ENCODE data around the gene KATNAL1.
"Not testable (repeated sequence)": the region's sequence is repeated elsewhere in the genome, so short reads cannot be mapped to it uniquely, and the experiment has no call there.

The KATNAL1 gene

DNA sequence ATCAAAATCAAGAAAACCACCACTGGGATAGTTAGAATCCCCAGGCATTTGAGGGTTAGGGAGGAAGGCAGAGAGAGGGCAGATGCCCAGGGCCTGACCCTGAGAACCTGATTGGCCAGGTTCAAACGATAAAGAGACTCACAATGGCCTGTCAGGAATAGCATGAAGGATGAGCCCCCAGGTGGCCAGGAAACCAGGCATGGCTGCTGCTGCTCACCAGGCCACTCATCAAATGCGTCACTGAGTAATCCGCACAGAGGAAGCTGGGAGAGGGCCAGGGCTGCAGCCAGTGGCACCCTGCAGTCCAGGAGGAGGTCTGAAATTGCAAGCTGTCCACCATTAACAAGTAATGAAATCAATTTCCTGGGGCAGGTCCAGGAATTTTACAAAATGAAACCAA, 111.3 kb downstream of the KATNAL1 start:
- peak; percentile 37 for DNase-seq

DNA sequence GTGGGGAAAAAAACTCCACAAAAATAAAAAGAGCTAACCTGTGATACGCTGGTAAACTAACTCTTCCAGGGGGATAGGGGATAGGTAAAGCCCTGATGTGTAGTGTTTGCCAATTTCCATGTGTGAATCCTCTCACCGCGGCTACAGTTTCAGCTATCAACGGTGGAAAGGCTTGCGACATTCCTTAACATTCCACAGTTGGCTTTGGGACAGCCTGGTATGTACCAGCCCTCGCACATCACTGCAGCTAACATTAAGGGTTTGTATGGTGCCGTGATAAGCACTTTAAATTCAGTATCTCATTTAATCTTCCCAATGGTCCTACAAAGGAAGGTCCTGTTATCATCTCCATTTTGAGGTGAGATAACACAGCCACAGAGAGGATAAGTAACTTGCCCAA, 112.4 kb downstream of the KATNAL1 start:
- DNase-seq: no peak

DNA sequence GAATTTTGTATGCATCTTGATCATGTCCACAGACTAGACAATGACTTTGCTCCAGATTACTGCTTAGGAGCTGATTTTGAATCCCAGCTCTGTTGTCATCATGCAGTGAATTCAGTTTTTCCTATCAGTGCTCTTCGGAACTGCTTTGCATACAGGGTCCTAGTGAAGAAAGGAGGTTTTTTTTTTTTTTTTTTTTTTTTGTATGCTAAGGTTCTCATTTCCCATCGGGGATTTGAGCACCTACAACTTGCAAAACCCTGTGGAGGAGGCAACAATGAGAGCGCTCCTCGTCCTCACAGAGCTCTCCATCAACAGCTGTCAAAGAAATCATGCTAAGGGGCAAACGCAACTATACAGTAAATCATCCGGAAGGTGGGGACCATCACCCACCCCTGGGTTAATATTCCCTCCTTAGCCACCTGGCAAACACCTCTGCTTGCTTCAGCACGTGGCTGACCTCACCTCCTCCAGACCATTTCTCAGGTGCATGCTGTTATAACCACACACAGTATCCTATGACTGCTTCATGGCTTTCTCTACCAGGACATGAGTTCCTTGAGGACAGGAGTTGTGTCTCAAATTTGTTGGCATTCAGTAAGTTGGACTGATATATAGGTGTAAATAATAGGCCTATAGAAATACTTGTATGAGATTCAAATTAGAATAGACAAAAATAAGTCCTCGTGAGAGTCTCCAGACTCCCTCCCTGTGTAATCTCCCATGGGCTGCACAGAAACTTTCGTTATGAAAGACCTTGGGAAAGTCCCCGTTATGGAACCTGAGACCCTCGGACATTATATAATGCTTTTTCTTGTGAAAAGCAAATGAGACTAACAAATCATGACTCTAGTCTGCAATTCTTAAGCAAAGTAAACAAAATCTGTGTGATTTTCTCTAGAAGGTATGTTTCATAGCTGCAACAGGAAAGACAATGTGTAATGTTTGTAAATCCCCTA, 113.8 kb downstream of the KATNAL1 start:
- DNase-seq: no peak

DNA sequence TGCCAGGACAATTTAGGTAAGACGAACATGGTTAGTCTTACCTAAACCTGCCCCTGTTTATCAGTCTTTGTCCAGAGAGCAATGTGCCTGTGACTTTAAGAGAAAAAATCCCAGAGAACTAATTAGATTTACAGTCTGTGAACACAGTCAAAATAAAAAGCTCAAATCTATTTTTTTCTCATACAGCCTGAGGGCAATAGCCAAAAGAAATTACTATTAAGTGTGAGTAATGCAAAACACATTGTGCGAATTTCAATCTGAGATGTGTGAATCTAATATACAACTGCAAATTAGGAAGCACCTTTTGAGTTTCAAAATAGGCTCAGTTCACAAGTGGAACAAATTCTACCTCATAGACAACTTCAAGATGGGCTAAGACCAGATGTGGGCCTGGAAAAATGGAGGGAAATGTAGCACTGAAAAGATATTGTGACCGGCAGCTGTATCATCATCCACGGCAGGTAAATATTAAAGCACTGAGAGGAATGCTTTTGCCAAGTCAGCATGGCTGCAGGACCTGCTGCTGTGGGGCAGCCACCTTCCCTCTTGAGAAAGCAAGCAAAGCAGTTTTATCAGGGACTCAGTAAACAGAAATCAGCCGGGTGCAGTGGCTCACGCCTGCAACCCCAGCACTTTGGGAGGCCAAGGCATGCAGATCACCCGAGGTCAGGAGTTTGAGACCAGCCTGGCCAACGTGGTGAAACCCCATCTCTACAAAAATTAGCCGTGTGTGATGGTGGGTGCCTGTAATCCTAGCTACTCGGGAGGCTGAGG, 114.8 kb downstream of the KATNAL1 start:
- peak; percentile 29 for DNase-seq

DNA sequence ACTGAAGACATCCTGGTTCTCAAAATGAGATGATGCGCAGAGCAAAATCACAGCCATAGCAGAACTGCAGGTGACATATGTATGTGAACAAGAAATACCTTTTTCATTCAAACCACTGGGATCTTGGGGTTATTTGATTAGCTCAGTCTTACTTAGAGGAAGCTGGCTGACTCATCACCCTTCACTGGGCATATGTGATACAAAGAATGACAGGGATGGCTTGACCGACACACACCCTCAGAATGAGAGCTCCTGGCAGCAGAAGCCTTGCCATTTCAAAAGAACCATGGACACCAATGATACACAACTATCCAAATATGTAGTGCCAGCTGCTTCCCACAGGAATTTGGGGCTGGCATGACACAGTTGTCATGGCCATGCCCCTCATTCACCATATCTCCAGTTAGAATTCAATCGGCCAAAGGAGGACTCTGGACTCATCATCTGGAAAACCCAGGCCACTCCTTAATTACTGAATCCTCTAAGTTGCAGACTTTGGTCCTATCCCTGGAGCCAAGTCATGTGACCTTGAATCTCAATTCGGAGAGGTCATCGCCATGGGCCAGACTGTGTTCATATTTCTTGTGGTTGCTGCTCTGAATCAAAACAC, 115.8 kb downstream of the KATNAL1 start:
- no peak for DNase-seq

DNA sequence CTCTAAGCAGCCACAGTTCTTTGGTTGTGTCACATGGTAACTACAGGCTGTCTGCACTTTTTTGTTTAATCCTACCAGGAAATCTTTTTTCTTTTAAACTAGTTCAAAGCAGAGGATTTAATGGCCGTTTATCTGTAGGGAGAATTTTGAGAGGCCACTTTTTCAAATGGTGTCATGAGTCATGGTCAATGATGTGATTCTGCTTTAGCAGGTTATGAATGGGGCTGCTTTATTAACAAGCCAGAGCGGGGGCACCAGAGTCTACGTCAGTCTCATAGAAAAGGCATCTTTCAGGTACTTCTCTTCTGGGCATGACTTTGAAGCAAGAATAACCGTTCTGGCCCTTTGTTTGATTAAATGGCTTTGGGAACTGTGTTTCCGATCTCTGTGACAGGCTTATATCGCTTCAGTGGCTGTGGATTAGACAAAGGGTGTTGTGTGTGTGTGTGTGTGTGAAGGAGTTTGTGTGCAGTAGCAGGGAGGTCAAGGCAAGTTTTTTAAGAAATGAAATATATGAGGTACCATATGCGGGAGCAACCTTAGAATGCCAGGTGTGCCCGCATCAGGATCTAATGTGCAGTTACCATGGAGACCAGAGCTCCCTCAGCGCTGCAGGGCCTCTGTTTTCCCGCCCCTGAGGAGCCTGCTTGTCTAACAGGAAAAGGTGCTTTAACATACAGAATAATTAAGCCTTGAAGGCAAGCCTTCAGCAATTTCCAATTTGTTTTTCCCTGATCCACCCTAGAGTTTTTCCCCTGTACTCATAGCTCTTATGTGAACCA, 120.5 kb downstream of the KATNAL1 start:
- DNase-seq: peak; percentile 73

DNA sequence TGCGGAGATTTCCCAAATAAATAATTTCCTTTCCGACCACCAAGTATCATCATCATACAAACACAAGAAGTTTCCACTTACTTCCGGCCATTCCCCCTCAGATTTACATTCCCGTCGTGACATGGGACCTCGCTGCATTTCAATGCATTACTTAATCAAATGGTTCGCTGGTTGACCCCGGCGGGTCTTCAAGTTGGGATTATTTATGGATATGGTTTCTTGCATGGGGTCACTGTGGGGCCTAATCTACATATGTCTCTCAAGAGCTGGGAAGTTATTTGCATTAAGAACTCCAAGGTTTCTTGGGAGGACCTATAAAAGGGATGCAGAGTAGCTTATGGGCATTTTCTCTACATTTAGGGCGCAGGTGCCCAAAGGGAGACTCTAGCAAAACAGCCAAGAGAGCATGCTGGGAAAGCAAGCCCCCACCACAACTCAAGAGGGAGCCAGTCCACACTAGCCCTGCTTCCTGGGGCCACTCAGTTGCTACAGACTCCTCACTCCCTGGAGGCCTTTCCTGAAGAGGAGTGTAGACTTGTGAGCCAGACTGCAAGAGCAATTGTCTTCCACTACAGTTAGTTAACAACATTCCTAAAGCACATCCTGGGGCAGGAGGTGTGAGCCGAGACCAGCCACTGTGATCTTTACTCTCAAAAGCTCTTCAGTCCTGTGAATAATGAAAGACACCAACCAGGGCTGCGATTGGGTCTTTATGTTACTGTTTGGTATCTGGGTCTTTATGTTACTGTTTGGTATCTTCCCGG, 125.3 kb downstream of the KATNAL1 start:
- no peak for DNase-seq

DNA sequence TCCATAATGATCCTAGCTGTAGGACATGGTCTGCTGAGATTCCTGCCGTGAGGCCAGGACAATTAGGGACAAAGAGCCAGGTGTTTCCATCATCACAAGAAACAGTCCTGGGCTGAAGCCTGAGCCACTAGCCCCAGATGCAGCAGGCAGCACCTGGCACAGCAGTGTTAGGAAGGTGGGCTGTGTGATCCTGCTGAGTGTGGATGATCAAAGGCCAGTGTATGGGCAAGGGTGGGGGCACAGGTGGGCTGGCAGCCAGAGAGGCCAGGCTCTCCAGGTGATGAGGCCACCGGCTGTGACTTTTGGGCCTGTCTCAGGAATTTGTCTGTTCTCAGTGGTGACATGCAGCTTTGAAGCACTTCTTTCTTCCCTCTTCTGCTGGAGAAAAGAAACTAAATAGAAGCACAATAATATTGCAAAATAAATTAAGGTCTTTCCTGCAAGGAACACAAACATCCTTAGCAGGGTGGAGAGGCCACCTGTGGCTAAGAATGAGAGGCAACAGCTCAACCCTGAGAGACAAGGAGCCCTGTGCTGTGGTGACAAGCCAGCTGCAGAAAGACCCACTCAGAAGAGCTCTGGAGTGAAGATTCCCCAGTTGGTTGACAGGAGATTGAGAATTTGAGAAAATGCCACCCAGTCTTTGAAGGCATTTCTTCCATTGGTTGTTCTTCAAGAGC, 127.6 kb downstream of the KATNAL1 start:
- DNase-seq: no peak

DNA sequence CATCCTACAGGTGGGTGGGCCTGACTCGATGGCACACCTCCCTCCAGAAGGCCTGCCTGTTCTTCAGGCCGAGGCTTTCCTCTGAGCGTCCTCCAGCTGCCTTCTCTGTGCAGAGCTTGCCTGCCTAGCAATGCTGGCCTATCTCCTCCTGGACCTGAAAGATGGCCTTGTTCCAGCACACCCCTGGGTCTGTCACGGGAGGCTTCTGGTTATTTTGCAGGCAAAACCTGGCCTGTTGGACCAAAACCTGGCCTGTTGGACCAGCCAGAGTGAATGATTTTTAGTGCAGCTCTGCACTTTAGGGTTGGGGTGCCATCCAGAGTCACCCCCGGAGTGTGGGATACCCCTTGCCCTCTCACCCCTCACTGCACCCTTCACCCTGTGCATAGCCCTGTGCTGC, 128.4 kb downstream of the KATNAL1 start:
- no peak for DNase-seq

DNA sequence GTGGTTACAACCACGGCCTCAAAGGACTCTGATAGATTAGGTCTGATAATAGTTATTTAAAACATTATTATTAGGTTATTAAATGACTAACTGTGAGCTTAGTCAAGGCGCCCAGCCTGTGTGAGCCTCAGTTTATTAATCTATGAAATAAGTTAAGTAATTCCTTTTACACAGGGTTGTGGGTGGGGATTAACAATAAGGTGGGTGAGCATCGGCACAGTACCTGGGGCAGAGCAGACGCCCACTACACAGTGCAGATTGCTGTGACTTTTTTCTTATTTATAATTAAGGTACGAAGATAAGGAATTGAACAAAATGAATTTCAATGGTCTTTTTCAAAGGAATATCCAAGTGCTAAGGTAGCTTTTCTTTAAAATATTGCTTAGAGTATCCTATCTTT, 132.2 kb downstream of the KATNAL1 start:
- DNase-seq: no peak

DNA sequence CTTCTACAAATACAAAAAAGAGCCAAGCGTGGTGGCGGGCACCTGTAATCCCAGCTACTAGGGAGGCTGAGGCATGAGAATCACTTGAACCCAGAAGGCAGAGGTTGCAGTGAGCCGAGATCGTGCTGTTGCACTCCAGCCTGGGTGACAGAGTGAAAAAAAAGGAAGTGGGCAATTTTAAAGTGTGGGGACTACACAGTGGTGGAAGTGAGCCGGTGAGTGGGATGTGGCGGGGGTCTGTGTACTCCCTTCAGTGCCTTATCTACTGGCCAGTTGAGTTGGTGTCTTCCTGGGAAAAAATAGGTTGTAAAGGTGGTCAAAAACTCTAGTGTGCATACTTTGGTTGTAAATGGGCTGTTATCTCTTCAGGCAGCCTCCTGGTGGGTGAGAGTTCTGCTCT, 133.1 kb downstream of the KATNAL1 start:
- DNase-seq: not testable (repeated sequence)

DNA sequence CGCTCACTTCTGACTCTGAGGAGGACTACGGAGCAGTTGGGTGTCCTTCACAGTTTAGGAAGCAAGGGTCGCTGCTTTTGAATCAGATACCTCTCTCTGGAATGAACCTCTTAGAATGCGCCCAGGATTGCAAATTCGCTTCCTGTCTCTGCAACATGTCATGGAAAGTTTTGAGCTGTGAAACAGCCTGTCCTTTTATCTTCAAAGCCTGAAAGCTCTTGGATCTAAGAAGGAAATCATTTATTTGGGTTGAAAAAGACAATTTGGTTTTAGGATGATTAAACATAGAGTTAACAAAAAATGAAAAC, 134.1 kb downstream of the KATNAL1 start:
- no peak for DNase-seq

DNA sequence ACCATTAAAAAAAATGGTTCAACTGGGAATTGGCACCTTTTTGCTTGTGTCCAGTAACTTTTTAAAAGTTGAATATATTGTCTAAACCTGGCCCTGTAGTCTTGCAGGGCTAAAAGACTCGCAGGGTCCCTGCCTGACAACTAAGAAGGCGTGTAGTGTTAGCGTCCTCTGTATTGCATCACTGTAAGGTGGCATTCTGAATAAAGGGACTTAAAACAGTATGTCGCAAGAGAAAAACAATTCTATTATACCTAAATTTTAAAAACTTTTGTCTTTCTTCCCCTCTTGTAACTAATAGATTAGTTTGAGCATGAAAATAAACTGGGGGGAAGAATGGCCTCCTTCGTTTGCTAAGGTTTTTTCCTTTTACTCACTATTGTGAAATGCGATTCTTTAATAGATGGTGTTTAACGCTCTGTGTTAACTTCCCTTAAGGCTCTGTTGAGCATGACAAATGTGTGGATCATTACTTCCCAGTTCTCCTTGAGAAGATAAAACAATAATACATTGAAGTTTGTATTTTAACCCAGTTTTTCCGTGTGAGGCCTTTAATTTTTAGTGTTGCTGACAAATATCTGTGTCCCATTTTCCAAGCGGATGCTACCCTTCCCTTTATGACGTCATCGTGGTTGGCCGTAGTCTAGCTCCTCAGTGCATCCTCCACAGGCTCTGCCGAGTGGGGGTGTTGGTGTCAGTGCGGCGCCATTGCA, 134.6 kb downstream of the KATNAL1 start:
- no peak for DNase-seq

DNA sequence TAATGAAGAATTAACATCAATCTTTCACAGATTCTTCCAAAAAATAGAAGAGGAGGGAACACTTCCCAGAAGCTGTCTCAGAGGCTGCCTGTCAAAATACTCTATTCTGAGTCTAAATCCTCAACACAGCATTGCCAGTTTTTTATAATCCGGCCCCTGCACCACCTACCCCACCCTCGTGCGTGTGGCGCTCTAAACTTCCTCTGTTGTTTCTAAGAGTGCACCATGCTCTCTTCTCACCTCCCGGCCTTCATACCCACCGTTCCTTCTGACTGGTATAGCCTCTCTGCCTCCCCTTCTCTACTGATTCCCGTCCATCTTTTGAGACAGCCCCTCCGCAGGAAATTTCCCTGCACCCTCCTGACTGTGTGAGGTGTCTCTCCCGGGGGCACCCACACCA, 136.8 kb downstream of the KATNAL1 start:
- DNase-seq: no peak

DNA sequence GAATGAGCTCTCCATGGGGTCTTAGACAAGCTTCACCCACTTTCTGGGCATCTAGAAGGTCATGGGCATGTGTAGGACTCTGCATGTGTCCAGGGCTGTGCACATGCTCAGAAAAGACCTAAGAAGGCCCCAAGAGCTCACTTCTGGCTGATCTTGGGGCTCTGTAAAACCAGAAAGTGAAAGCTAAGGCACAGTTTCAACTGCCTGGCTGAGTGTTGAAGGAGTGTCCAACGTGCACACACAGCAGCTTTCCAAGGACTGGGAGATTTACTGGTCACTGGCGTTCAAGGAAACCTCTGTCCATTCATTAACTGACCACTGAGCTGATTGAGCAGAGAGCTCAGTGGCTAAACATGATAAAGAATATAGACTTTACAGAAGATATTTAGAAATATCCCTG, 137.9 kb downstream of the KATNAL1 start:
- no peak for DNase-seq

DNA sequence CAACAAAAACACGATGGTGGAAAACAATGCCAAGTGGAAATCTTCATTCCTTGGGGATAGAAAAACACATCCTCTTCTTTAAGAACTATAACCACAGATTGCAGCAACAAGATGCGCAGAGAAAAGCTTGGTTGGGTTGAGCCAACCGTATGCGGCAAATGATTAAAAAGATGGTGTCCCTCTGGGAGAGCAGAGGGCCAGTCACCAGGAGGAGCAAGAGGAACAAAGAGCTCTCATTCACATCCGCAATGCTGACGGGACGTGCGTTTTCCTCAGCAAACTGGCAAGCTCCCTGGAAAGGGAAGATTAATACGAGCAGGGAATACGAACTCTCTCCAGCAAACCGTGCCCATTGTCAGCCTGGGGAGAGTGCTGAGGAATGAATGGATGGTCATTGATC, 141.6 kb downstream of the KATNAL1 start:
- DNase-seq: no peak

DNA sequence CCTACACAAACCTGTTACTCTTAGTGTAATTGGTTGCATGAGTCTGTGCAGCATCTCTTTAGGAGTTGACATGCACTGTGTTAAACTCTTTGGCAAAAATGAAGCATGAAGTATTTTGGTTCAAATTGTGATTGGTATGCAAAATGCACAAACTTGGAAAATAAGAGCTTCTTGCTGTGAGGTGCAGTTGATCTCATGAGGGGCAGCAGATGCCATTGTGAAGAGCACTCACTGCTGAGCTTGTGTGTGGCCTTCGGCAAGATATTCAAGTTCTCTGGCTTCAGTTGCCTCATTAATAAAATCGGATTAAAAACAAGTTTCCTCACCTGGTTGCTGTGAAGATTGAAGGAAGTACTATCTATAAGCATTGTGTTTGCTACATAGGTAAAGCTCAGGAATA, 142.3 kb downstream of the KATNAL1 start:
- DNase-seq: no peak

DNA sequence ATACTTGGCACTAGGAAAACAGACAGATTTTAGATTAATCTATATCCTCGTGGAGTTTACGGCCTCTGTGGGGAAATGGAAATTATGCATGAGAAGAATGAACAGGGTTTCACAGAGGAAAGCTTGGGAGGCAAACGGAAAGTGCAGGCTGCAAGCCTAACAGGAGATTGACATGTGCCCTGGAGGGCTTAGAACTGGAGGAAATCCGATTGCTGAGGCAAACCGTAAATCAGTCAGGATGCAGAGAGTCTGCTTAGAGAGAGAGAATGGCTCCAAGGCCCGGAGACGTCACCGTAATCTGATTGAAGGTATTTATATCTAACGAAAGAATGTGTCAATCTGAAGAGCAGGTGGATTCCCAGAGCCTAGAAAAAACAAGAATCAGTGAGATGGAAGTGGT, 143.2 kb downstream of the KATNAL1 start:
- no peak for DNase-seq

DNA sequence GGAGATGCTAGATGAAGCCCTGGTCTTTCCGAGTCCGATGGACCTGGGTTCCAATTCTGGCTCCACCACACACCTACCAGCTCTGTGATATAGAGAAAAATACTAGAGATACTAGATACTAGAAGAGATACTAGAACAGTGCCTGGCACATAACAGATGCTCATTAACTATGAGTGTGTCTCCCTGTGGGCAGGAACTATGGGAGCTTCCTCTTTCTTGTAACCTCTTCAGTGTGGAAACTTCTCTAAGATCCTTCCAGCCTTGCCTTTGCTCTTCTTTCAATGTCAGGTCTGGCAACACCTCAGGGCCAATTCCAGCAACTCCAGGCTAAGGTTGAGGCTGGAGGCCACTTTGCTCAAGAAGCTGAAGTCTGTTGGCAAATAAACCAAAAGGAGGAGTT, 143.9 kb downstream of the KATNAL1 start:
- no peak for DNase-seq

DNA sequence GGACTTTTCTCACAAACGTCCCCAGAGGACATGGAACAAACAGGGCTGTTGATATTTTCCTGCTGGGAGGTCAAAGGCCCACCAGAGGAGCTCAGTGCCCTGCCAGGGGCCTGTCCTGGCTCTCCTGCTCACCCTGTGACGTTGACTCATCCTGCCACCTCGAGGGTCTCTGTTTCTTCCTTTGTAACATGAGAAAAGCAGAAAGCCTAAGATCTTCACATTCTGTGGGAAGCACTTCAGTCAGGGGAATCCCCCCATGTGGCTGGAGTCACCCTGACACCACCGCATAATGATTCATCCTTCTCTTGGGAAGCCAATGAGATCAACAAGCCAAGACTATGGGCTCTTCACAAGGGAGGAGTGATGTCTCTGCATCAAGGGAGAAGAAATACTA, 147.9 kb downstream of the KATNAL1 start:
- no peak for DNase-seq

Data from DMS153 (cell line).